Measurements from ENCODE around the gene NCBP2L. TPM values are rescaled to one million over a fixed set of nuclear protein-coding genes. Genes with fewer than 3 reads are reported as not detected.

The NCBP2L gene
- total RNA-seq, 2 donors from 2014 or later = not detected

GRCh38 chrX:107731831-107732502, 45.6 kb upstream of the NCBP2L start:
- TF ChIP-seq, protein P1, sequence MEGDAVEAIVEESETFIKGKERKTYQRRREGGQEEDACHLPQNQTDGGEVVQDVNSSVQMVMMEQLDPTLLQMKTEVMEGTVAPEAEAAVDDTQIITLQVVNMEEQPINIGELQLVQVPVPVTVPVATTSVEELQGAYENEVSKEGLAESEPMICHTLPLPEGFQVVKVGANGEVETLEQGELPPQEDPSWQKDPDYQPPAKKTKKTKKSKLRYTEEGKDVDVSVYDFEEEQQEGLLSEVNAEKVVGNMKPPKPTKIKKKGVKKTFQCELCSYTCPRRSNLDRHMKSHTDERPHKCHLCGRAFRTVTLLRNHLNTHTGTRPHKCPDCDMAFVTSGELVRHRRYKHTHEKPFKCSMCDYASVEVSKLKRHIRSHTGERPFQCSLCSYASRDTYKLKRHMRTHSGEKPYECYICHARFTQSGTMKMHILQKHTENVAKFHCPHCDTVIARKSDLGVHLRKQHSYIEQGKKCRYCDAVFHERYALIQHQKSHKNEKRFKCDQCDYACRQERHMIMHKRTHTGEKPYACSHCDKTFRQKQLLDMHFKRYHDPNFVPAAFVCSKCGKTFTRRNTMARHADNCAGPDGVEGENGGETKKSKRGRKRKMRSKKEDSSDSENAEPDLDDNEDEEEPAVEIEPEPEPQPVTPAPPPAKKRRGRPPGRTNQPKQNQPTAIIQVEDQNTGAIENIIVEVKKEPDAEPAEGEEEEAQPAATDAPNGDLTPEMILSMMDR (IDR thresholded peaks at IDR 0.05) = no peak
- peak; percentile 70 for DNase-seq (ENCODE audit: low spot score)

GRCh38 chrX:107733686-107734085, 43.8 kb upstream of the NCBP2L start:
- Histone ChIP-seq H3K4me3 (no peak overlapping the region), H3K4me1 (ENCODE audit: control insufficient read depth in 1 of 2, low read depth in 2 of 2) (peaks cover 16 to 54% of the 10 kb centered on the region in 2 donors), H3K9me3 (no peaks in the 10 kb centered on the region), H3K27me3 (replicated peaks; ENCODE audit: insufficient read depth) (no peaks in the 10 kb centered on the region), H3K36me3 (no peaks in the 10 kb centered on the region), H3K27ac (peak overlapping the region in 1 of 2 donors; percentile 26)
- TF ChIP-seq, protein P1 (IDR thresholded peaks at IDR 0.05) = no peak
- DNase-seq (ENCODE audit: low spot score) (no peak), ATAC-seq (ENCODE audit: insufficient number of reproducible peaks, low FRiP score, low read depth) (no peak)

More at GRCh38 chrX:107731831-107732502, 45.6 kb upstream of the NCBP2L start:
- ATAC-seq (ENCODE audit: insufficient number of reproducible peaks, low FRiP score, low read depth) = peak; percentile 86
- Histone ChIP-seq H3K27ac (peak overlapping the region; percentile 58 to 80), H3K4me3 (no peak overlapping the region), H3K4me1 (ENCODE audit: control insufficient read depth in 1 of 2, low read depth in 2 of 2) (peaks cover 23 to 47% of the 10 kb centered on the region in 2 donors), H3K27me3 (replicated peaks; ENCODE audit: insufficient read depth) (no peaks in the 10 kb centered on the region), H3K9me3 (no peaks in the 10 kb centered on the region), H3K36me3 (no peaks in the 10 kb centered on the region)

DNA sequence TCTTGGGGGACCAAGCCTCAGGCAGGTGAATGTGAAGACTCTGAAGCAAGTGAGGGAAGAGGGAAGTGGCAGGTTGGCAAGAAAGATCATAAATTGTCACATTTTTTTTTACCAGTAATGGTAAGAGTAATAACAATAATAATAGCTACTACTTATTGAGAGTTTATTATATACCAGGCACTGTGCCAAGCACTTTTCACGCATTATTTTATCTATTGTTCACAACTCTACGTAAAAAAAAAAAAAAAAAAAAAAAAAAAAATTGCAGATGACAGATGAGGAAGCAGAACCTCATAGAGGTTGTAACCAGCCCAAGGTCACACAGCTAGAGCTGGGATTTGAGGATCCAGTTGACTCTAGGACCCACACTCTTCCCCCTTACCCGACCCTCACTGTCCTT, 42.9 kb upstream of the NCBP2L start:
- peaks cover 11 to 52% of the 10 kb centered on the region in 2 donors for H3K4me1 ChIP-seq (ENCODE audit: control insufficient read depth in 1 of 2, low read depth in 2 of 2)
- no peaks in the 10 kb centered on the region for H3K9me3 ChIP-seq
- no peaks in the 10 kb centered on the region for H3K27me3 ChIP-seq (replicated peaks; ENCODE audit: insufficient read depth)
- no peaks in the 10 kb centered on the region for H3K36me3 ChIP-seq
- H3K4me3 ChIP-seq = no peak overlapping the region
- TF ChIP-seq, protein P1 (IDR thresholded peaks at IDR 0.05) = no peak
- ATAC-seq (ENCODE audit: insufficient number of reproducible peaks, low FRiP score, low read depth) (no peak), DNase-seq (ENCODE audit: low spot score) (no peak)
- H3K27ac ChIP-seq = no peak overlapping the region

GRCh38 chrX:107736781-107737531, 40.6 kb upstream of the NCBP2L start:
- no peaks in the 10 kb centered on the region for H3K27me3 ChIP-seq (replicated peaks; ENCODE audit: insufficient read depth)
- ATAC-seq (ENCODE audit: insufficient number of reproducible peaks, low FRiP score, low read depth) = no peak
- H3K9me3 ChIP-seq = no peaks in the 10 kb centered on the region
- TF ChIP-seq, protein P1 (IDR thresholded peaks at IDR 0.05) = no peak
- peaks cover 13 to 51% of the 10 kb centered on the region in 2 donors for H3K4me1 ChIP-seq (ENCODE audit: control insufficient read depth in 1 of 2, low read depth in 2 of 2)
- H3K36me3 ChIP-seq = no peaks in the 10 kb centered on the region
- no peak overlapping the region for H3K4me3 ChIP-seq
- no peak overlapping the region for H3K27ac ChIP-seq
- DNase-seq (ENCODE audit: low spot score) = no peak

GRCh38 chrX:107738272-107738671, 39.3 kb upstream of the NCBP2L start:
- no peaks in the 10 kb centered on the region for H3K36me3 ChIP-seq
- H3K27me3 ChIP-seq (replicated peaks; ENCODE audit: insufficient read depth) = no peaks in the 10 kb centered on the region
- H3K9me3 ChIP-seq = no peaks in the 10 kb centered on the region
- TF ChIP-seq, protein P1 (IDR thresholded peaks at IDR 0.05) = no peak
- DNase-seq (ENCODE audit: low spot score) (no peak), ATAC-seq (ENCODE audit: insufficient number of reproducible peaks, low FRiP score, low read depth) (no peak)
- peaks cover 21 to 54% of the 10 kb centered on the region in 2 donors for H3K4me1 ChIP-seq (ENCODE audit: control insufficient read depth in 1 of 2, low read depth in 2 of 2)
- H3K4me3 ChIP-seq = no peak overlapping the region
- H3K27ac ChIP-seq = peak overlapping the region in 1 of 2 donors; percentile 26
